Measurements from ENCODE around the gene KPNB1. TPM values are rescaled to one million over a fixed set of nuclear protein-coding genes. Genes with fewer than 3 reads are reported as not detected.

KPNB1 gene
- total RNA-seq, 2 experiments from 2014 or later = 409 to 427 TPM

DNA sequence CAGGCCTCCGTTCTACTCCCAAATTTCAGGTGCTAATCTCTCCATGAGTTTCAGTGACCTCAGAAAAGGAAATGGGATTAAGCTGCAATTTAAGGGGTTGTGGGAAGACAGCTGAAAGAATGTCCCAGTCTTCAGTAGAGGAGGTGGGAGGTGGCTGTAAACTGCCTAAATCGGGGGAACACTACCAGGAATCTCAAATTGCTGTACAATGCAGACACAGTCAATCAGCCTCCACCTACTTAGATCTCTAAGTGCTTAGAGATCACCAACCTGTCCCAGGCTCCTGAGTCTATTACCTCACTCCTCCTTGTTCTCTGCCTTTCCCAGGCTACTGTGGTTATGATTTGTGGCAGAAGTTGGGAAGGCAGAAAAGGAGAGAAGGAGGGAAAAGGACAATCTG lies 75.0 kb downstream of the KPNB1 start:
- Mint-ChIP-seq H3K27ac (peak overlapping the region; percentile 27), H3K27me3 (no peaks in the 10 kb centered on the region), H3K36me3 (ENCODE audit: low read depth) (no peaks in the 10 kb centered on the region), H3K4me1 (peaks cover 73% of the 10 kb centered on the region), H3K9me3 (no peaks in the 10 kb centered on the region), H3K4me3 (no peak overlapping the region)
- DNase-seq = no peak
- ChIA-PET POLR2A (no interaction called here), CTCF (interaction anchor here (1.2 to 1.5 kb wide), 3 partner anchors 8 to 26 kb away, joined by 3 to 6 read pairs (median 5); partner anchors contain the start of gene TBX21)

DNA sequence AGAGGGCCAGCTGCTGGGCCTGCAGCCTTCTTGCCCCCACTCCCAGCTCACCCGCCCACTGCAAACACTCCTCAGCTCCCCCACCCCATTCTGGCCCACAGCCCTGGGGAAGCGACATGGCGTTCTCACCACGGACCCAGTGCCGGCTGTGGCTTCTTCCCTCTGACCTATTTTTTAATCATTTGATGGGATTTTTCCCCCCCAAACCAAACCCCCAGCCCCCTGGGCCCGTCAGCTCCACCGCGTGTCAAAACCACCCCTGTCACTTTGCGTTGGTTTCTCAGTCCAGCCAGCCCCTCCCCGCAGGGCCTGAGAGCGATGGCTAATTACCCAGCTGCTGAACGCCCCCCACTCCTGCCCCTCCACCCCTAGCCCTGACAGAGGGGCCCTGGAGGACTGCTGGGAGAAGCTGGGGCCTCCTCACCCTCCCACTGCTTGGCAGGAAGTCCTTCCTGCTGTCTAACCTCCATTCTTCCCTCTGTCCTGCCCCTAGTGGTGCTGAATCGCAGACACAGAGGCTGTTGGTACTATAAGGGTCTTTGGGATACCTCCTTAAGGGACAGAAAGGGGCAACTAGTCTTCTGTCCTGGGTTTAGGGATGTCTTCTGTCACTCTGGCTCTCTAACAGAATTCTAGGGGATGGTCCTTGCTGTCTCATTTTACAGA lies 75.9 kb downstream of the KPNB1 start:
- no peak overlapping the region for H3K4me3 Mint-ChIP-seq
- ChIA-PET POLR2A (no interaction called here), CTCF (interaction anchor here (0.7 to 1.5 kb wide), 5 partner anchors 11 to 26 kb away, joined by 3 to 5 read pairs (median 3); no protein-coding TSS in a partner anchor)
- H3K36me3 Mint-ChIP-seq (ENCODE audit: low read depth) = no peaks in the 10 kb centered on the region
- H3K4me1 Mint-ChIP-seq = peaks cover 70% of the 10 kb centered on the region
- H3K27ac Mint-ChIP-seq = no peak overlapping the region
- H3K27me3 Mint-ChIP-seq = no peaks in the 10 kb centered on the region
- H3K9me3 Mint-ChIP-seq = no peaks in the 10 kb centered on the region
- no peak for DNase-seq

DNA sequence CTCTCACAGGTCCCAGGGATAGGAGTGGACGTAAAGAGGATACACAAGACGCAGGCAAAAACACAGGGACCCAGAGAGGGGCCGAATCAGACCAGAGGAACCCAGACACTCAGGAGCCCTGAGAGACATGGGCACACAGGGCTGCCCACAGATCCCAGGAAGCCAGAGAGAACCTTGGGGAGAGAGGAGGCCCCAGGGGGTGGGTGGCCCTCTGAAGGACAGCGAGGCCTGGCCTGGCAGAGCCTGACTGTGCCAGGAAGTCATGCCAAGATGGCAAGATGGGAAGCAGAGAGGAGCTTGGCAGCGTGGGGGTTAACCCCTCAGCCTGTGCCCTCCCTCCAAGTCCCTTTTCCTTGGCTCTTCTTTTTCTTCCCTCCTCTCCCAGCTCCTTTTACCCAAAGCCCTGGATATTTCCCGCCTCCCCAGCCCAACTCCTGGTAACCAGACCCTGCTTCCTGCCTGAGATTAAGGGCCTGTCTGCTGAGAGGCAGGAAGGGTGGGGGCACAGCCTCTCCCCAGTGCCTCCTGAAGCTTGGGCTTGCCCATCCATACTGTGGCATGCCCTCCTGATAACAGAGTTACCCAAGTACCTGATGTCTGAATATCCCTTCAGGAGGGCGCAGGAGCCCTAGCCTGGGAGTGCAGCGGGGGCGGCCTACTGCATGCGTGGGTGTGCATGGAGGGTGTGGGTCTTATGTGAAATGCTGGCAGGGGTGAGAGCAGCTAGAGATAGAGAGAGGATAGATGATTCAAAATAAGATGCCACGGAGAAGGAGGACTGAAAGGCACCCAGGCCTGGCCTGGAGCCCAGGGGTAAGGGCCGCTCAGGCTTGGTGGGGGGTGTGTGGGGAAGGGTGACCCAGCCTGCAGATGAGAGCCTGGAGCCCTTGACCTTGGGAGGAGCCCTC lies 77.3 kb downstream of the KPNB1 start:
- DNase-seq = no peak
- Mint-ChIP-seq H3K4me3 (no peak overlapping the region), H3K27me3 (peaks cover 1% of the 10 kb centered on the region), H3K9me3 (no peaks in the 10 kb centered on the region), H3K4me1 (peaks cover 69% of the 10 kb centered on the region), H3K36me3 (ENCODE audit: low read depth) (no peaks in the 10 kb centered on the region), H3K27ac (peak overlapping the region; percentile 42)
- POLR2A ChIA-PET = no interaction called here
- CTCF ChIA-PET = interaction anchor here (0.6 to 1.3 kb wide), 9 partner anchors 9 to 58 kb away, joined by 3 to 4 read pairs (median 3); no protein-coding TSS in a partner anchor

DNA sequence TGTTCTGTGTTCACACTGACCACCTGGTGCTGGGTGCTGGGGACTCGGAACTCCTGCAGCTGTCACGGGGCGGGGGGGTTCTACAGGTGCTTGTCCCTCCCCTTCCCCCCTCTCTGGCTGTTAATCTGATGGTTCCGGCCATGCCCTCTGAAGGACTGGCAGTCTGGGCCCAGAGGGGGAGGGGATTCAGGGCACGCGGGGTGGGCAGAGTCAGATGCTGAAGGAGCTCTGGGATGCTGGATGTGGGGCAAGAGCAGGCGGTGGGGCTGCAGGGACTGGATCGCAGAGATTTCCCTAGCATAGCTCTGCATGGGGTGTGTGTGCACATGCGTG lies 78.0 kb downstream of the KPNB1 start:
- ChIA-PET POLR2A (no interaction called here), CTCF (interaction anchor here (0.6 to 1.2 kb wide), 5 partner anchors 10 to 48 kb away, joined by 3 to 4 read pairs (median 4); no protein-coding TSS in a partner anchor)
- Mint-ChIP-seq H3K27me3 (peaks cover 1% of the 10 kb centered on the region), H3K4me1 (peaks cover 72% of the 10 kb centered on the region), H3K9me3 (no peaks in the 10 kb centered on the region), H3K4me3 (no peak overlapping the region), H3K36me3 (ENCODE audit: low read depth) (no peaks in the 10 kb centered on the region), H3K27ac (peak overlapping the region; percentile 16)
- DNase-seq = no peak

DNA sequence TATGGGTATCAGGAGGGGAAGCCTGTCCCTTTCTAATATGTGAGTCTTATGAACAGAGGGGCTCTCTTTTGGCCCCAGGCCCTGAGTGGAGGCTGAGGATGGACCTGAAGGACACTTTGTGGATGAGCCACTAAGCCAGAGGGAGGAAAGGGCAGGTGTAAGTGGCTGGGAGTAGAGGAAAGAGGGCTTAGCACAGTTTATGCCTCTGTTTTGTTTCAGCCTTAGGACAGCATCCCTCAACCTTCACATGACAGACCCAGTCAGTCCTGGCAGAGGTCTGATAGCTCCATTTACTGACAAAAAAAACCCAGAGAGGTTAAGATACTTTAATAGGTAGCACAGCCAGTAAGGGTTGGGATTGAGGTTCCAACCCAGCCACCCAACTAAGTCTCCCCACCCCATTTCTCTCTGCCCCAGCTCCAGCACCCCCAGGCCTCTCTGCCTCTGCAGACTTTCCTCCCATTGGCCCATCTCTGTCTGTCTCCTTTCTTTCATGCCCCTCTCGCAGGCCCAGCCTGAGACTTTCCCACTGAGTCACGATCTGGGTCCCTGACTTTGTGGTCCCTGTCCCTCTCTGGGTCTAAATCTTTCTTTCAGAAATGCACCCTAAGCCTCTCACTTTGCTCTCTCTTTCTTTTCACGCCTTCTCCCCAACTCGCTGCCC lies 78.6 kb downstream of the KPNB1 start:
- ChIA-PET CTCF (interaction anchor here (0.6 to 1.2 kb wide), 3 partner anchors 26 to 49 kb away, joined by 3 to 4 read pairs (median 4); no protein-coding TSS in a partner anchor), POLR2A (interaction anchor here (0.6 kb wide), 1 partner anchor 37 kb away, joined by 3 read pairs; no protein-coding TSS in a partner anchor)
- H3K9me3 Mint-ChIP-seq = no peaks in the 10 kb centered on the region
- no peak for DNase-seq
- H3K27me3 Mint-ChIP-seq = peaks cover 1% of the 10 kb centered on the region
- no peaks in the 10 kb centered on the region for H3K36me3 Mint-ChIP-seq (ENCODE audit: low read depth)
- H3K4me3 Mint-ChIP-seq = no peak overlapping the region
- peaks cover 76% of the 10 kb centered on the region for H3K4me1 Mint-ChIP-seq
- peak overlapping the region; percentile 16 for H3K27ac Mint-ChIP-seq

DNA sequence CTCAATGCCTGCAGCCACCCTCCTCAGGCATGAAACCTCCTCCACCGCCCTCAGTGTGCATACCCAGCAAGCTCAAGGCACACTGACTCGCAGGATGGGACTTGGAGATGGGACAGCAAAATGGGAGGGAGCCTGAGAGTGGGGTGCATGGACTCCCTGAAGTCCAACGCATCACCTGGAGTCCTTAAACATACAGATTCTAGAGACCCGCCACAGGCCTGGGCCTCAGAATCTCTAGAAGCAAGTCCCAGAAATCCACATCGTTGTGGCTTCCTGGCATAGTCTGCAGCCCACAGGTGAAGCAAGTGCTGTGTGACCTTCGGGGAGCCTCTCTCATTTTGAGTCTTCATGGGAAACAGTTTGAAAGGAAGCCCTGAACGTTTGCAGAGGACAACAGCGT lies 79.8 kb downstream of the KPNB1 start:
- ChIA-PET CTCF (interaction anchor here (0.6 to 1.8 kb wide), 2 partner anchors 11 to 14 kb away, joined by 3 read pairs; no protein-coding TSS in a partner anchor), POLR2A (no interaction called here)
- peaks cover 83% of the 10 kb centered on the region for H3K4me1 Mint-ChIP-seq
- H3K36me3 Mint-ChIP-seq (ENCODE audit: low read depth) = no peaks in the 10 kb centered on the region
- no peak for DNase-seq
- H3K27ac Mint-ChIP-seq = no peak overlapping the region
- H3K27me3 Mint-ChIP-seq = peaks cover 1% of the 10 kb centered on the region
- H3K9me3 Mint-ChIP-seq = no peaks in the 10 kb centered on the region
- H3K4me3 Mint-ChIP-seq = no peak overlapping the region

DNA sequence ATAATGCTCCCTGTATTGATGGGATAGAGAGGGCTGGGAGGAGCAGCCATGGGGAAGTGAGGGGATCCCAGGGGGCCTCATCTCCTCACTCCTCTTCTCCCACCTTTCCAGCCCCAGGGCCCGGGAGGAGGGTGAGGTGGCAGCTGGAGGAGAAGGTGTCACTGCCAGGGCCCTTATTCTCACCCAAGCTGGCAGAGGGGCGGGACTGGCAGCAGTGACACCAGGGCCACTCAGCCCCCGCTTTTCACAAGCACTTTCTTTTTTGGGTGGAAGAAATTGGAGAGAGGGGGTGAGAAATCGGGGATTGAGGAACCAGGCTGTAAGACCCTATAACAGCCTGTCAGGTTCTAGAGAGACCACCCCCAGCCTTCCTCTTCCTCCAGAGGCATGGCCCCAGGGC lies 81.0 kb downstream of the KPNB1 start:
- no peak overlapping the region for H3K27ac Mint-ChIP-seq
- H3K27me3 Mint-ChIP-seq = peaks cover 1% of the 10 kb centered on the region
- H3K4me1 Mint-ChIP-seq = peaks cover 85% of the 10 kb centered on the region
- no peaks in the 10 kb centered on the region for H3K36me3 Mint-ChIP-seq (ENCODE audit: low read depth)
- CTCF ChIA-PET = interaction anchor here (0.5 to 1.2 kb wide), 4 partner anchors 9 to 88 kb away, joined by 3 to 4 read pairs (median 3); no protein-coding TSS in a partner anchor
- H3K9me3 Mint-ChIP-seq = no peaks in the 10 kb centered on the region
- DNase-seq = no peak
- no peak overlapping the region for H3K4me3 Mint-ChIP-seq
- POLR2A ChIA-PET = no interaction called here

DNA sequence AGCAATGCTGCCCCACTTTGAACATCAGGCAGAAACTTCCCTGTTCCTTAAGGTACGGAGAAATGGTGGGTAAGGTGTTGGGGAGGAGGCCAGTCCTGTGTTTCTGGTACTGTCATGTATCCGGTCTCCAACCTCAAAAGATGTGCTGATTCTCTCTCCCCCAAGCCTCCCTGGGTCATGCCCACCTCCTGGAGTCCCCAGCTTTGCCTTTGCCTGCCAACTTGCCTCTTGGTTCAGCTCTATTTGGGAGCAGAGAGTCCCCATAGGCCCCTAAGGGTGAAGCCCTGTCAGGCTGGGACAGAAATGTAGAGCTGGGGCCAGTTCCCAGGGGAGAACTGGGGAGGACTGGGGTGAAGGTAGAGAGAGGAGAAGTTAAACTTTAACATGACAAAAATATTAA lies 81.7 kb downstream of the KPNB1 start:
- Mint-ChIP-seq H3K36me3 (ENCODE audit: low read depth) (no peaks in the 10 kb centered on the region), H3K4me3 (no peak overlapping the region), H3K27me3 (peaks cover 1% of the 10 kb centered on the region), H3K27ac (no peak overlapping the region), H3K4me1 (peaks cover 85% of the 10 kb centered on the region), H3K9me3 (no peaks in the 10 kb centered on the region)
- DNase-seq = no peak
- CTCF ChIA-PET = interaction anchor here (0.5 to 2.2 kb wide), 9 partner anchors 10 to 82 kb away, joined by 3 to 9 read pairs (median 5); no protein-coding TSS in a partner anchor
- POLR2A ChIA-PET = no interaction called here

DNA sequence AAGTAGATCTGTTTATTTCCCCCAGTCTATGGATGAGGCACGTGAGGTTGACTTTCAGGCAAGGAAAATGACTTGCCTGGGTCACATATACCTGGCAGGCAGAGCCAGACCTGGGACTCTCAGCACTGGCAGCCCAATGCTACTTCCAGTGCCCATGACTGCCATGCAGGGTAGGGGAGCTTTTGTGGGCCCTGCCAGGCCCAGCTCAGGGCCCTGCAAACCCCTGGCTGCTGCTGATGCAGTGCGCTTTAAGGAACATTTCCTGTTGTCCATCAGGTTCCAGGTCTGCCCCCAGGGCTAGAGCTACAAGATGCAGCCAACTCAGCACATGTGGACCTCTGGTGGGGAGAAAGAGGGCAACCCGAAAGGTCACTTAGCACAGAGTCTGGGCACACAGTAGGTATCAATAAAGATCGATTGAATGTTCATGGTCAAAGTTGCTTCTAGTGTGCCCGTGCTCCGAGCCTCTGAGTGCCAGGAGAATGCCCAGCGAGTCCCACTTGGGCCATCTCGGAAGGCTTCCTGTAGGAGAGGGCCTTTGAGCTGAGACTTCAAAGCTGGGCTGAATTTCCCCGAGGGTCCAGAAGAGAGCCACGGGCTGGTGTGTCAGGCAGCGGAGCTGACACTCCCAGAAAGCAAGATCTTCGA lies 82.8 kb downstream of the KPNB1 start:
- DNase-seq = no peak
- peaks cover 1% of the 10 kb centered on the region for H3K27me3 Mint-ChIP-seq
- no peaks in the 10 kb centered on the region for H3K36me3 Mint-ChIP-seq (ENCODE audit: low read depth)
- H3K9me3 Mint-ChIP-seq = no peaks in the 10 kb centered on the region
- H3K4me3 Mint-ChIP-seq = peak overlapping the region; percentile 72
- H3K4me1 Mint-ChIP-seq = peaks cover 85% of the 10 kb centered on the region
- H3K27ac Mint-ChIP-seq = peak overlapping the region; percentile 84
- ChIA-PET CTCF (interaction anchor here (0.6 to 2.2 kb wide), 20 partner anchors 8 to 1205 kb away, joined by 3 to 13 read pairs (median 6); no protein-coding TSS in a partner anchor), POLR2A (interaction anchor here (0.5 to 1.1 kb wide), 3 partner anchors 11 to 1179 kb away, joined by 3 to 11 read pairs (median 7); no protein-coding TSS in a partner anchor)

DNA sequence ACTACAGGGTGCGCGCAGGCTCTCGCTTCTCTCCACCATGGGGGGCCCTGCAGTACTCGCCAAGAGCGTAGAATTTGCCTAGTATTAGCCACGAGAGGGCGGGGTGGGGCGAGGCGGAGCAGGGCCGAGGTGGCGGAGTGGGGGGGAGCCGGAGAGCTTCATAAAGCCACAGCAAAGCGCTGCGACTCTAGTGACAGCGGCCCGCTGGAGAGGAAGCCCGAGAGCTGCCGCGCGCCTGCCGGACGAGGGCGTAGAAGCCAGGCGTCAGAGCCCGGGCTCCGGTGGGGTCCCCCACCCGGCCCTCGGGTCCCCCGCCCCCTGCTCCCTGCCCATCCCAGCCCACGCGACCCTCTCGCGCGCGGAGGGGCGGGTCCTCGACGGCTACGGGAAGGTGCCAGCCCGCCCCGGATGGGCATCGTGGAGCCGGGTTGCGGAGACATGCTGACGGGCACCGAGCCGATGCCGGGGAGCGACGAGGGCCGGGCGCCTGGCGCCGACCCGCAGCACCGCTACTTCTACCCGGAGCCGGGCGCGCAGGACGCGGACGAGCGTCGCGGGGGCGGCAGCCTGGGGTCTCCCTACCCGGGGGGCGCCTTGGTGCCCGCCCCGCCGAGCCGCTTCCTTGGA lies 83.4 kb downstream of the KPNB1 start, which contains the start of gene TBX21:
TSS of gene TBX21 (plus strand) at position 190 of the 627 bp plus-strand sequence. CDS start at position 409, 219 bp downstream.
- H3K4me1 Mint-ChIP-seq = peaks cover 79% of the 10 kb centered on the region
- CTCF ChIA-PET = interaction anchor here (0.6 to 2.2 kb wide), 18 partner anchors 9 to 84 kb away, joined by 3 to 13 read pairs (median 6); no protein-coding TSS in a partner anchor

DNA sequence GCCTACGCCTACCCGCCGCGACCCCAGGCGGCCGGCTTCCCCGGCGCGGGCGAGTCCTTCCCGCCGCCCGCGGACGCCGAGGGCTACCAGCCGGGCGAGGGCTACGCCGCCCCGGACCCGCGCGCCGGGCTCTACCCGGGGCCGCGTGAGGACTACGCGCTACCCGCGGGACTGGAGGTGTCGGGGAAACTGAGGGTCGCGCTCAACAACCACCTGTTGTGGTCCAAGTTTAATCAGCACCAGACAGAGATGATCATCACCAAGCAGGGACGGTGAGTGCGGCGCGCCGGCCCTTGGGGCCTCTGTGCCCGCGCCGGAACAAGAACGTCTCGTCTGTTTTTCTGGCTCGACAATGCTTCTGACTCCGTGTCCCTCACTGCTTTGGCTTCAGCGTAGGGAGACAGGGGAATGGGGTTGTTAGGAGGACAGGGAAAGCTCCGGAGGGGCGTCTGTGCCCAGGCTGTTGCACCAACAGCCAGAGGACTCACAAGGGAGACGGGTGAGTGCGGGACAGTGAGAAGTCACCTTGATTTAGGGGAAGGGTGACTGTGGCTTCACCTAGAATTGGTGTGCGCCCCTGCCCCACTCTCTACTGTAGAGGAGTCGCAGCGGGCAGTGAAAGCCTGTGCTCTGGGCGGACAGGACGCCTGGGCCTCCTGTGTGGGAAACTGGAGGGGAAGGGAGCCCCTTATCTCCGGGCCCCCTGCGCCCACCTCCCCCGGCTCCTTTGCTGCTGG lies 84.1 kb downstream of the KPNB1 start:
- peaks cover 74% of the 10 kb centered on the region for H3K4me1 Mint-ChIP-seq
- H3K9me3 Mint-ChIP-seq = no peaks in the 10 kb centered on the region
- peak overlapping the region; percentile 91 for H3K4me3 Mint-ChIP-seq
- ChIA-PET CTCF (interaction anchor here (0.6 to 2.2 kb wide), 14 partner anchors 8 to 85 kb away, joined by 3 to 13 read pairs (median 6); no protein-coding TSS in a partner anchor), POLR2A (interaction anchor here (1.0 to 1.1 kb wide), 2 partner anchors 12 to 15 kb away, joined by 3 to 7 read pairs; no protein-coding TSS in a partner anchor)
- H3K27ac Mint-ChIP-seq = peak overlapping the region; percentile 93
- no peaks in the 10 kb centered on the region for H3K36me3 Mint-ChIP-seq (ENCODE audit: low read depth)
- peak; percentile 25 for DNase-seq
- H3K27me3 Mint-ChIP-seq = peaks cover 1% of the 10 kb centered on the region

More for the DNA sequence above, 83.4 kb downstream of the KPNB1 start, which contains the start of gene TBX21:
- H3K27me3 Mint-ChIP-seq = peaks cover 1% of the 10 kb centered on the region
- DNase-seq = peak; percentile 90
- peak within 1 kb of the TSS; percentile 93 for H3K27ac Mint-ChIP-seq
- H3K4me3 Mint-ChIP-seq = peak within 1 kb of the TSS; percentile 91
- no peaks in the 10 kb centered on the region for H3K9me3 Mint-ChIP-seq
- H3K36me3 Mint-ChIP-seq (ENCODE audit: low read depth) = no peaks in the 10 kb centered on the region
- POLR2A ChIA-PET = interaction anchor here (0.5 to 1.1 kb wide), 3 partner anchors 12 to 1178 kb away, joined by 3 to 11 read pairs (median 7); no protein-coding TSS in a partner anchor

Measured in activated CD4-positive, alpha-beta T cell treated with anti-CD3 and anti-CD28 coated beads, Interleukin-2, amount 10 ng/mL, durations not matched to agents 7 days and 5 days (primary cell).